OCI-M1 (cell line): ENCODE measurements around the gene GGT5.
"Not testable (repeated sequence)": the region's sequence is repeated elsewhere in the genome, so short reads cannot be mapped to it uniquely, and the experiment has no call there.

ENCODE experiments used
- DNase-seq: peaks from one replicate; lab custom pipeline; 2025; lab: John Stamatoyannopoulos, UW

The GGT5 gene

GRCh38 chr22:24245030-24245431 is at the start of gene GGT5:
Gene GGT5, minus strand, starts transcription at chr22:24245082. Its CDS starts 357 bp downstream, at chr22:24244725.
- peak; percentile 77 for DNase-seq

DNA sequence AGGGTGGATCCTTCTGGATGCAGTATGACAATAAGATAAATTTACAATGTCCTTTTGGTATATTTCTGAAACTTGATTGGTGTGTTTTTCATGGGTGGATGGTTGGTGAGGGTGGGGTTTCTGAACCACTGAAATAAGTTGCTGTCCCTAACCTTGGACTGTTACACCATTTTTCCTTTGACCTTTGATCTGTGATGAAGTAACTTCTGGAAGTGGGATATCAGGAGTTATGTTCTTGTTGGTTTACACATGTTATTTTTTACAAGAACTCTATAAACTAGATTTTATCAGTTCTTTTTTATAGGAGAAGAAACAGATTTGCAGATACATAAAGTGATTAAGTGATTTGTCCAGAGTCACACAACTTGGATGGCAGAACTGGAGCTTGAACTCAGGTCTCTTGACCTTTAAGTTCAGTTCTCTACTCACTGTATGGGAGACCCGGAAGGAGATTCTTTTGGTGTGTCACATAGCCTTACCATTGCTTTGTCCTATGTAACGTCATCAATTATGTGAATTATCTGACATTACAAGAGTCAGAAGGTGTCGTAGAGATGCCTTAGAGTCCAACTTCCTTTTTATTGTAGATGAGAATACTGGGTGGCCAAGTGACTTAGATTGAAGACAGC is 47.4 kb upstream of the GGT5 start:
- DNase-seq, result not testable (repeated sequence)

- DNase-seq, result peak; percentile 56
Observed at GRCh38 chr22:24291515-24292201, 46.8 kb upstream of the GGT5 start.

DNA sequence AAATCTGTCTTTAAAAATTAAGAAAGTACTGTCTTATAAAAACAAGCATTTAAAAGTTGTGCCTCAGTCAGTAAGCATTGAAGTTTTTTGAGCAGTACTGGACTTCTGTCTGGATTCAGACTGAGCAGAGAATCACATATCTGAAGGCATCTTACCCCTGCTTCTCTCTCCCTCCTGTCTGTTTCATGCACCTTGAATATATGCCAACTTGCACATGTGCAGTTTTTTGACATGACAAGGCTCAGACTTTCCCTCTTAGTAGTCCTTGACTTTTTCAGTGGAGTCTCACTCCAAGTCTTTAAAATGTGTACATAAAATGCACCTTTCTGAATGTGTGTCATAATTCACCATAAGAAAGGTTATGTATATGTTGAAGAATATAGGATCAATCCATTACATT is 45.6 kb upstream of the GGT5 start:
- DNase-seq, result no peak

- peak; percentile 28 for DNase-seq
Observed at GRCh38 chr22:24289741-24290163, 44.9 kb upstream of the GGT5 start.

GRCh38 chr22:24289114-24289513 is 44.2 kb upstream of the GGT5 start:
- DNase-seq, result no peak

GRCh38 chr22:24287801-24288200 is 42.9 kb upstream of the GGT5 start:
- DNase-seq, result not testable (repeated sequence)

GRCh38 chr22:24287212-24287611 is 42.3 kb upstream of the GGT5 start:
- DNase-seq, result not testable (repeated sequence)

GRCh38 chr22:24285245-24285644 is 40.4 kb upstream of the GGT5 start:
- no peak for DNase-seq

- peak; percentile 59 for DNase-seq
Observed at GRCh38 chr22:24284747-24285203, 39.9 kb upstream of the GGT5 start.

DNA sequence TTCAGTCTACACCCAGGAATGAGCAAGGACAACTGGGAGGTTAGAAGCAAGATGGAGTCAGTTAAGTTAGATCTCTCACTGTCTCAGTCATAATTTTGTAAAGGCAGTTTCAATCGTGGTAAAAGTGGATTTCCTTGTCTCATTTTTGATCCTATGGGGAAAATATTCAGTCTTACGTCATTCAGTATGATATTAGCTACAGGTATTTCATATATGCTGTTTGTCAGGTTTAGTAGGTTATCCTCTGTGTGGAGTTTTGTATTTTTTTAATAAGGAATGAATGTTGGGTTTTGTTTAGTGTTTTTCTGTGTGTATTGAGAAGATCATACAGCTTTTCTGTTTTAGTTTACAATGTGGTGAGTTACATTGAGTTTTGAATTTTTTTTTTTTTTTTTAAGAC is 37.5 kb upstream of the GGT5 start:
- no peak for DNase-seq

DNA sequence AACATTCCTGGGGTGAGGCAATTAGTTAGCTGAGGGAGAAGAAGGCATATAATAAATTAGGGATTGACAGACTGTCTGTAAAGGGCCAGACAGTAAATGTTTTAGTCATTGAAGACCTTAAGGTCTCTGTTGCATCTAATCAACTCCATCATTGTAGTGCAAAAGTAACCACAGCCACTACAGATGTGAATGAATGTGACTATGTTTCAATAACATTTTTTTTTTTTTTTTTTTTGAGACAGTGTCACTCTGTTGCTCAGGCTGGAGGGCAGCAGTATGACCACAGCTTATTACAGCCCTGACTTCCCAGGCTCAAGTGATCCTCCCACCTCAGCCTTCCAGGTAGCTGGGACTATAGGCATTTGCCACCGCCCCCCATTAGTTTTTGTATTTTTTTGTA is 35.5 kb upstream of the GGT5 start:
- DNase-seq, result not testable (repeated sequence)

- not testable (repeated sequence) for DNase-seq
Observed at GRCh38 chr22:24274696-24275405, 30.0 kb upstream of the GGT5 start.

DNA sequence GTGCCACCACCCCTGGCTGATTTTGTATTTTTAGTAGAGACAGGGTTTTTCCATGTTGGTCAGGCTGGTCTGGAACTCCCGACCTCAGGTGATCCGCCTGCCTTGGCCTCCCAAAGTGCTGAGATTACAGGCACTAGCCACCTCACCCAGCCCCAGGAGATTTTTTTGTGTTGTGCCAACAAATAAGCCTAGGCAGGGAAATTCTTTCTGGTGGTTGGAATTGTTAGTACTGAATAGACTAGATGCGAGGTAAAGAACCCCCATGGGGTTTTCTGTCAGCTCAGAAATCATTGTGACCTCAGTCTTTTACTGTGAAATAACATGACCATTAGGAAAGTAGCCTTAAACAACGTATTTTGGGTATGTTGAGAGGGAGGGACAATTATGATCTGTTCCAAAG is 29.0 kb upstream of the GGT5 start:
- DNase-seq, result not testable (repeated sequence)

- not testable (repeated sequence) for DNase-seq
Observed at GRCh38 chr22:24273031-24273430, 28.1 kb upstream of the GGT5 start.

GRCh38 chr22:24271386-24271854 is 26.5 kb upstream of the GGT5 start:
- DNase-seq, result peak; percentile 69

- peak; percentile 98 for DNase-seq
Observed at GRCh38 chr22:24270556-24271385, 25.9 kb upstream of the GGT5 start, which contains the start of gene SPECC1L. Gene SPECC1L, plus strand, starts transcription at chr22:24270831. Its CDS starts 31,401 bp downstream, at chr22:24302232.

DNA sequence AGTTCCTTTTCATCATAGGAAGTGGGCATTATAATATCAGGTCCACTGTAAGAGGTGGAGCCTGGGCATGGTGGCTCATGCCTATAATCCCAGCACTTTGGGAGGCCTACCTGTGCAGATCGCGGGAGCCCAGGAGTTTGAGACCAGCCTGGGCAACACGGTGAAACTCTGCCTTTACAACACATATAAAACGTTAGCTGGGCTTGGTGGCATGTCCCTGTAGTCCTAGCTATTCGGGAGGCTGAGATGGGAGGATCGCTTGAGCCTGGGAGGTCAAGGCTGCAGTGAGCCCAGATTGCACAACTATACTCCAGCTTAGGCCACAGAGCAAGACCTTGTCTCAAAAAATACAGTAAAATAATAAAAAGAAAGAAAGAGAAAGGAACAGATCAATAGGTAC is 21.6 kb upstream of the GGT5 start:
- not testable (repeated sequence) for DNase-seq

DNA sequence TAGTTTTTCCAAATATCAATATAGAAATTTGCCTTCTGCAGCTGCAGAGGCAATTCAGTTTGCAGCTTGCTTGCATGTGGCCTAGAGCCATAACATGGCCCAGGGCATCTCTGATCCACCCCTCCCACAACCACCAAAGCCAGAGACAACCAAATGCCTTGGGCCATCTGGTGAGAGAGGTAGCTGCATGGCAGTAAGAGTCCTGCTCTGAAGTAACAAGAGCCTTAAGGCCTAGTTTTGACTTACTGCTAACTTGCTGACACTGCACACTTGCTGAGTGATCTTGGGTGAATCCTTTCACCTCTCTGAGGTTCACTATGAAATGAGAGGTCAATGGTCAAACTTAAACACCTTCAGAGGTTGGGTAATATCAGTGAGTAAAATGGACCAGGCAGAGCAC is 20.9 kb upstream of the GGT5 start:
- no peak for DNase-seq

GRCh38 chr22:24264329-24264896 is 19.5 kb upstream of the GGT5 start:
- peak; percentile 54 for DNase-seq

DNA sequence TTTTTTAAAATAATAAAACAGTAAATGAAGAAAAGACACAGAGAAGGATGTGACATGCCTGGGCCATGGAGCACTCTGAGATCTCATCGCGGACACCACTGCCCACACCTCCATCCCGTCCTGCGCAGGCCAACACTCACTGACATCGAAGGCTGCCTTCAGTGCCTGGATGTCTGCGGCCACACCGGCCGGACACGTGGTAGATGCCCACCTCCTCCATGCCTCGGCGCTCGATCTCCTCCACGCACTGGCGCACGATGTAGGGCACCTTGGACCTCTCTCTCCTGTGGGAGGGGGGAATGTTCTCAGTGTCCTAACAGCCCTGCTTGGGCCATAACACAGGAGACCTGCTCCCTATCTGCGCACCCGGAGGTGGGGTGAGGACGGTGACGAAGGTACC is 18.6 kb upstream of the GGT5 start:
- not testable (repeated sequence) for DNase-seq
